Measurements from ENCODE around the gene RLN2. TPM values are rescaled to one million over a fixed set of nuclear protein-coding genes. Genes with fewer than 3 reads are reported as not detected.
A peak's percentile ranks its signal among the peaks of the same experiment; 100 is the strongest.
"Not testable (repeated sequence)": the region's sequence is repeated elsewhere in the genome, so short reads cannot be mapped to it uniquely, and the experiment has no call there.

Gene RLN2, protein sequence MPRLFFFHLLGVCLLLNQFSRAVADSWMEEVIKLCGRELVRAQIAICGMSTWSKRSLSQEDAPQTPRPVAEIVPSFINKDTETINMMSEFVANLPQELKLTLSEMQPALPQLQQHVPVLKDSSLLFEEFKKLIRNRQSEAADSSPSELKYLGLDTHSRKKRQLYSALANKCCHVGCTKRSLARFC
- total RNA-seq, result 0.30 and 1.5 TPM in 2 replicates

DNA sequence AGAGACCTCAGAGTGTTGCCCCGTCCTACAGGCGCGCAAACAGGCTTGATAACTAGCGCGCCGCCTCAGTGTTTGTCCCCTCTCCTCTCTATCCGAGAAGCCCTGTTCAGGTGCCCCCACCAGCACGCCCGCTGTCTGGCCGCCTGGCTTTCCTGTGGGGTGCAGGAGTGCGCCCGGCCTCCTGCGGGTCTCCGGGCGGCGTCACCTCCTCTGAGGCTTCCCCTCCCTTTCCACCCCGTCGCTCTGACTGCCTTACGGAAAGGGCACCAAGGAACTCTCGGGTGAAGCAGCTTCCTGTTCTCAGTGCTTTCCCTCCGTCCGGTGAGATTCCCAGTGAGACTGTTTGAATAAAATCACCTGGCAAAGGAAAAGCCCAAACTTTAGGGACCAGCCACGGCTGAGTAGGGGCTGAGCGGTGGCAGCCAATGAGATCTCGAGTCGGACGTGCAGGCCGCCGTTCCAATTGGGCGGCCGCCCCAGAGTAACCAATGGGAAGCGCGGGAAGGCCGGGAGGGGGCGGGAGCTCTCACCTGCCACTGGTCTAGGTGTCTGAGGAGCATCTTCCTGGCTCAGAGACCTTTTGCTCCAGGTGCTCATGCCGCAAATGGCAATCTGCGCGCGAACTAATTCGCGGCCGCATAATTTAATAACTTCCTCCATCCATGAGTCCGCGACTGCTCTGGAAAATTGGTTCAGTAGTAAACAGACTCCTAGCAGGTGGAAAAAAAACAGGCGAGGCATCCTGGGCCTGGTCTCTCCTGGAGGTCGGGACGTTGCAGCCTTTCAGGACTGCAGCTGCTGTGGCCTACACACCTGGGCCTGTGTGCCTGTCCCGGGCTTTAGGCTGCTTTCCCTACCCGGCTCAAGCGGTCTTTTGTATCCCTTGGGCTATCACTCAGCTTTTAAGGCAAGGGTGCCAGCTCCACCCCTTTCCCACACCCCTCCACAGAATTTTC is at the start of gene RLN2:
TSS of gene RLN2 (minus strand) at position 877 of the 956 bp plus-strand sequence. CDS start at position 741, 136 bp downstream.
- H3K4me3 Mint-ChIP-seq, result peak within 1 kb of the TSS; percentile 72
- peak; percentile 64 for DNase-seq
- not testable (repeated sequence) for H3K9me3 Mint-ChIP-seq; H3K27me3 Mint-ChIP-seq; H3K27ac Mint-ChIP-seq; H3K36me3 Mint-ChIP-seq (ENCODE audit: low read depth)
- H3K4me1 Mint-ChIP-seq, result peaks cover 14% of the 10 kb centered on the region
- intact Hi-C loops (cut with micrococcal nuclease), result loop anchor here (10.0 kb wide), 1 partner anchor 291 kb away; no protein-coding TSS in a partner anchor

DNA sequence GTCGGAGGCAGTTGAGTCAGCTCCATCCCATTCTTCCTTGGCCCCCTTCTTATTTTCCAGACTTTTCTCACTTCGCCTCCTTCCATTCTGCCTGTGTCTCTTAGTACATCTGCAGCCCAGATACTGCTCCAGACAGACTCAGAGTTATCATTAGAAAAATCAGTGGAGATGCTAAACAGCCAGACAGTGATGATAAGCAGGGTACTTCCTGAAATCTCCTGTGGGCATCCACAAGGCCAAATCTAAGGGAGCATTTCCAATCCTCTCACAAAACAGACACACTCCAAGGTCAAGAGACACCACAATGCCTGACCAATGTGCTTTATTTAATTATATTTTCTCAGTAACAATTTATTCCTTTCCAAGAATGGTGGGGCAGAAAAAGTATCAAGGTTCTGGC is 49.7 kb upstream of the RLN2 start:
- peaks cover 23% of the 10 kb centered on the region for H3K4me1 Mint-ChIP-seq
- H3K4me3 Mint-ChIP-seq, result no peak overlapping the region
- DNase-seq, result no peak
- H3K36me3 Mint-ChIP-seq (ENCODE audit: low read depth), result peaks cover 31% of the 10 kb centered on the region
- intact Hi-C loops (cut with micrococcal nuclease), result no loop called here
- H3K27me3 Mint-ChIP-seq, result no peaks in the 10 kb centered on the region
- peaks cover 12% of the 10 kb centered on the region for H3K9me3 Mint-ChIP-seq
- no peak overlapping the region for H3K27ac Mint-ChIP-seq

DNA sequence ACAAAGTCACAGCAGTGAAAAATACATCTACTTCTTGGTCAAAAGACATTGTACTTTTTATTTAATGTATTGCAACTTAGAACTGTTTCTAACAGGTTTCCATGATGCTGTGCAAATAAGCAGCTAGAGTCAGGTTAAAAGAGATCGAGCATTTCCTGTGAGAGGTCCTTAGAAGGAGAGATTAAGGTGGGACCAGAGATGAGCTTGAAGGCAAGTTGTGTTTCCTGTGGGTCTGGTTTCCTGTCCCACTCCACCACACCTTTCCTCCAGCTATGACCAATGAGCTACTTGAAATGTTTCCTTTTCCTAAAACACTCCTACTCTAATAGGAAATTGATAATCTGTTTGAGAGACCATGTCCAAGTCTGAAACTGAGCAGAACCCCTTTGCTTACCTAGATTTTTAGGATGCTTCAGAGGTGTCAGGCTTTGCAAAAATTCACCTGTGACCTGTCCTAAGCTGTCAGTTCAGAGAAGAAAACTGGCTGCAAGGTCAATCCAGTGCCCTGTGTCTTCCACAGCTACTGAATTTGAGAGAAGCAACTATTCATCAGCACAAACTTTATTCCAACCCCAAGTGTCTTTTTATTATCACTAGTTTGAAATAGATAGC is 48.2 kb upstream of the RLN2 start:
- Mint-ChIP-seq H3K9me3 (peaks cover 14% of the 10 kb centered on the region), H3K4me3 (peak overlapping the region; percentile 38), H3K4me1 (peaks cover 23% of the 10 kb centered on the region), H3K27ac (peak overlapping the region; percentile 43), H3K36me3 (ENCODE audit: low read depth) (peaks cover 28% of the 10 kb centered on the region), H3K27me3 (no peaks in the 10 kb centered on the region)
- DNase-seq, result peak; percentile 74
- intact Hi-C loops (cut with micrococcal nuclease), result no loop called here

DNA sequence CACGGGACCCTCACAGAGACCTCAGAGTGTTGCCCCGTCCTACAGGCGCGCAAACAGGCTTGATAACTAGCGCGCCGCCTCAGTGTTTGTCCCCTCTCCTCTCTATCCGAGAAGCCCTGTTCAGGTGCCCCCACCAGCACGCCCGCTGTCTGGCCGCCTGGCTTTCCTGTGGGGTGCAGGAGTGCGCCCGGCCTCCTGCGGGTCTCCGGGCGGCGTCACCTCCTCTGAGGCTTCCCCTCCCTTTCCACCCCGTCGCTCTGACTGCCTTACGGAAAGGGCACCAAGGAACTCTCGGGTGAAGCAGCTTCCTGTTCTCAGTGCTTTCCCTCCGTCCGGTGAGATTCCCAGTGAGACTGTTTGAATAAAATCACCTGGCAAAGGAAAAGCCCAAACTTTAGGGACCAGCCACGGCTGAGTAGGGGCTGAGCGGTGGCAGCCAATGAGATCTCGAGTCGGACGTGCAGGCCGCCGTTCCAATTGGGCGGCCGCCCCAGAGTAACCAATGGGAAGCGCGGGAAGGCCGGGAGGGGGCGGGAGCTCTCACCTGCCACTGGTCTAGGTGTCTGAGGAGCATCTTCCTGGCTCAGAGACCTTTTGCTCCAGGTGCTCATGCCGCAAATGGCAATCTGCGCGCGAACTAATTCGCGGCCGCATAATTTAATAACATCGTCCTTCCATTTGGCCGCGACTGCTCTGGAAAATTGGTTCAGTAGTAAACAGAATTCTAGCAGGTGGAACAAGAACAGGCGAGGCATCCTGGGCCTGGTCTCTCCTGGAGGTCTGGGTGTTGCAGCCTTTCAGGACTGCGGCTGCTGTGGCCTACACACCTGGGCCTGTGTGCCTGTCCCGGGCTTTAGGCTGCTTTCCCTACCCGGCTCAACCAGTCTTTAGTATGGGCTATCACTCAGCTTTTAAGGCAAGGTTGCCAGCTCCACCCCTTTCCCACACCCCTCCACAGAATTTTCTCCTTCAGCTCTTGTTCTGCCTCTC is 34.8 kb upstream of the RLN2 start, which contains the start of gene RLN1:
TSS of gene RLN1 (minus strand) at position 885 of the 990 bp plus-strand sequence. CDS start at position 755, 130 bp downstream.
- H3K27me3 Mint-ChIP-seq; H3K9me3 Mint-ChIP-seq; intact Hi-C loops (cut with micrococcal nuclease); H3K36me3 Mint-ChIP-seq (ENCODE audit: low read depth): not testable (repeated sequence)
- H3K4me1 Mint-ChIP-seq, result peaks cover 19% of the 10 kb centered on the region
- H3K27ac Mint-ChIP-seq, result peak within 1 kb of the TSS; percentile 7
- peak within 1 kb of the TSS; percentile 48 for H3K4me3 Mint-ChIP-seq
- peak; percentile 73 for DNase-seq

DNA sequence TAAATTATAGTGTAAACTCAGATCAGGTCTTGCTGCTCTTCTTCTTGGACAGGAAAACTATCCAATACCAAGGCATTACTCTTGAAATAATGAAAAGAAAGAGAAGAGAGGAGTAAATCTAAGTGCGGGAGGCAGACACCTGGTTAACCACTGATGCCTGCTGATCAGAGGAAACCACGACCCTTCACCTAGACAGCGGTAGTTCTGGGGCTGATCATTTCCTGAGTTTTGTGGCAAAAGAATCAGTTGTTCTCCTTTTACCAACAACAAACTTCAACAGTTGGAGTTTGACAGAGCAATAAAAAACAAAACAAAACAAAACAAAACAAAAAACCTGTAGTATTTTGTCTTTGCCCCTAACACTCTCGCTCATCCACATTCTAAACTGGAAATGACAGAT is 32.2 kb upstream of the RLN2 start:
- no peaks in the 10 kb centered on the region for H3K9me3 Mint-ChIP-seq
- H3K36me3 Mint-ChIP-seq (ENCODE audit: low read depth), result peaks cover 17% of the 10 kb centered on the region
- H3K27me3 Mint-ChIP-seq, result no peaks in the 10 kb centered on the region
- peak; percentile 80 for DNase-seq
- H3K4me1 Mint-ChIP-seq, result peaks cover 19% of the 10 kb centered on the region
- intact Hi-C loops (cut with micrococcal nuclease), result no loop called here
- peak overlapping the region; percentile 54 for H3K4me3 Mint-ChIP-seq
- peak overlapping the region; percentile 65 for H3K27ac Mint-ChIP-seq

DNA sequence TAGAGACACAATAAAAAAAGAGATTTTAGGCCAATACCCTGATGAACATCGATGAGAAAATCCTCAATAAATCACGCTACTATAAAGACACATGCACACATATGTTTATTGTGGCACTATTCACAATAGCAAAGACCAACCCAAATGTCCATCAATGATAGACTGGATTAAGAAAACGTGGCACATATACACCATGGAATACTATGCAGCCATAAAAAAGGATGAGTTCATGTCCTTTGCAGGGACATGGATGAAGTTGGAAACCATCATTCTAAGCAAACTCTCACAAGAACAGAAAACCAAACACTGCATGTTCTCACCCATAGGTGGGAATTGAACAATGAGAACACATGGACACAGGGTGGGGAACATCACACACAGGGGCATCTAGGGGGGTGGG is 26.8 kb upstream of the RLN2 start:
- DNase-seq; H3K9me3 Mint-ChIP-seq; H3K4me3 Mint-ChIP-seq; H3K27me3 Mint-ChIP-seq; H3K27ac Mint-ChIP-seq; intact Hi-C loops (cut with micrococcal nuclease): not testable (repeated sequence)
- Mint-ChIP-seq H3K36me3 (ENCODE audit: low read depth) (peaks cover 37% of the 10 kb centered on the region), H3K4me1 (peaks cover 14% of the 10 kb centered on the region)

DNA sequence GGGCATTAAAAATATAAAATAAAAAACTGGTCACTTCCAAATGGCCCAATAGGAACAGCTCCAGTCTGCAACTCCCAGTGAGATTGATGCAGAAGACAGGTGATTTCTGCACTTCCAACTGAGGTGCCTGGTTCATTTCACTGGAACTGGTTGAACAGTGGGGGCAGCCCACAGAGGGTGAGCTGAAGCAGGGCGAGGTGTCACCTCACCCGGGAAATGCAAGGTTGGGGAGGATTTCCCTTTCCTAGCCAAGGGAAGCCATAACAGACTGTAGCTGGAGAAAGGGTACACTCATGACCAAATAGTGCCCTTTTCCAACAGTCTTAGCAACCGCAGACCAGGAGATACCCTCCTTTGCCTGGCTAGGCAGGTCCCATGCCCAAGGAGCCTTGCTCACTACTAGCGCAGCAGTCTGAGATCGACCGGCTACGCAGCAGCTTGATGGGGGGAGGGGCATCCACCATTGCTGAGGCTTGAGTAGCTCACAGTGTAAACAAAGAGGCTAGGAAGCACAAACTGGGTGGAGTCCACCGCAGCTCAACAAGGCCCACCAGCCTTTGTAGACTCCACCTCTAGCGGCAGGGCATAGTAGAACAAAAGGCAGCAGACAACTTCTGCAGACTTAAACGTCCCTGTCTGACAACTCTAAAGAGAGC is 22.5 kb upstream of the RLN2 start:
- H3K4me3 Mint-ChIP-seq, result no peak overlapping the region
- no peak overlapping the region for H3K27ac Mint-ChIP-seq
- H3K27me3 Mint-ChIP-seq, result no peaks in the 10 kb centered on the region
- H3K4me1 Mint-ChIP-seq, result peaks cover 8% of the 10 kb centered on the region
- DNase-seq, result peak; percentile 76
- no peaks in the 10 kb centered on the region for H3K9me3 Mint-ChIP-seq
- intact Hi-C loops (cut with micrococcal nuclease), result no loop called here
- H3K36me3 Mint-ChIP-seq (ENCODE audit: low read depth), result peaks cover 22% of the 10 kb centered on the region

DNA sequence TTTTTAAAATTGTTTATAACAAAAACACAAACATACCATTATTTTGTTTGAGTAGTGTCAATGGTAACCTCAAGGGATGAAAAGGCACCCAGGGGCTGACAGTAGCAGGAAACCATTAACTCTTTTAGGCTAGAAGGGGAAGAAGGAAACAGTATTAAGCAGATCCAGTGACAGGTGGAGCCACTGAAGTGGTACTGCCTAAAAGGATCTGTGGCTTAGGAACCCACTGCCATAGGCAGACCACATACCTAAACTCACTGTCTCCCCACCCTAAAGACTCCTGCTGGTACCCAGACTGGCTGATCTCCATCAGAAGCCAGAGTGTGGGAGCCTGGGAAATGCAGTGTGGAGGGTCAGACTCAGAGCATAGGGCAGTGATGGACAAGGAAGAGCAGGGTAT is 21.7 kb upstream of the RLN2 start:
- Mint-ChIP-seq H3K9me3 (no peaks in the 10 kb centered on the region), H3K27ac (no peak overlapping the region), H3K4me1 (peaks cover 8% of the 10 kb centered on the region), H3K36me3 (ENCODE audit: low read depth) (peaks cover 16% of the 10 kb centered on the region), H3K4me3 (no peak overlapping the region), H3K27me3 (no peaks in the 10 kb centered on the region)
- intact Hi-C loops (cut with micrococcal nuclease), result no loop called here
- no peak for DNase-seq

DNA sequence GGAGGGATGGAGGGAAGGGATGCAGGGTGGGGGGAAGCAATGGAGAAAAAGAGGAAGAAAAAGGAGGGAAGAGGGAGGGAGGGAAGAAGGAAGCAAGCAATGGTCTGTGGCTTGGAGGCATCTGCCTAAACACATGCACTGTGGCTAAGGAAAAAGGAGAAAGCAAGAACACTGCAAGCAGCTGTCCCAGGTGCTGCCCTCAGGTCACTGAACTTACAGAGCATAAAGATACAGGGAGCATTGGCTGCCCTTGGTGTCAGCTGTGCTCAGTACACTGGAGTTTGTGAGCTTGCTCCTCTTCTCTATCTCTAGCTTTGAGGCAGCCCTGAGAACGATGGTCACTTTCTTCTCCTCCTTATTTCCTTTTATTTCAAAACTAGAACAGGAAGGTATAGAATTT is 17.1 kb upstream of the RLN2 start:
- H3K36me3 Mint-ChIP-seq (ENCODE audit: low read depth); H3K9me3 Mint-ChIP-seq; H3K4me3 Mint-ChIP-seq; DNase-seq; H3K27ac Mint-ChIP-seq; H3K4me1 Mint-ChIP-seq; intact Hi-C loops (cut with micrococcal nuclease); H3K27me3 Mint-ChIP-seq: not testable (repeated sequence)

DNA sequence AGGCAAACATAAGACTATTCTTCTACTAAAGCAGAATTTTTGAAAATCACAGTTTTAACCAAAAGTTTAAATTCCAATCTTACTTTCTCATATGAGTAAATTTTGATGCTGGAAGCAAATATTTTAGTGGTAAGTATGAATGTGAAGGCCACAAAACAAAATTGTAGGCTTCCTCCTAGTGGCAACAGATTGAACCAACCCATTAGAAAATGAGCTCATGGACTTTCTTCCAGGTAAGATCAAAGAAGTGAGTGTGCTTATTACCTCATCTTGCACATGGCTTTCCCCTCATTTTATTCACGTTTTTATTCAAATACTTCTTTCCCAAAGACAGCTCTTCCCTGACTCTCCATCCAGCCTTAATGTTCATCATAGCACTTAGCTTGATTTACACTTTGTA is 16.5 kb upstream of the RLN2 start:
- intact Hi-C loops (cut with micrococcal nuclease), result no loop called here
- Mint-ChIP-seq H3K36me3 (ENCODE audit: low read depth) (peaks cover 6% of the 10 kb centered on the region), H3K27ac (no peak overlapping the region), H3K4me1 (no peaks in the 10 kb centered on the region), H3K27me3 (no peaks in the 10 kb centered on the region), H3K4me3 (no peak overlapping the region), H3K9me3 (peaks cover 14% of the 10 kb centered on the region)
- DNase-seq, result no peak

DNA sequence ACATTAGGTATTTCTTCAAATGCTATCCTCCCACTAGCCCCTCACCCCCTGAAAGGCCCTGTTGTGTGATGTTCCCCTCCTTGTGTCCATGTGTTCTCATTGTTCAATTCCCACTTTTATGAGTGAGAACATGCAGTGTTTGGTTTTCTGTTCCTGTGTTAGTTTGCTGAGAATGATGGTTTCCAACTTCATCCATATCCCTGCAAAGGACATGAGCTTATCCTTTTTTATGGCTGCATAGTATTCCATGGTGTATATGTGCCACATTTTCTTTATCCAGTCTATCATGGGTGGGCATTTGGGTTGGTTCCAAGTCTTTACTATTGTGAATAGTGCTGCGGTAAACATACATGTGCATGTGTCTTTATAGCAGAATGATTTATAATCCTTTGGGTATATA is 11.9 kb upstream of the RLN2 start:
- H3K4me1 Mint-ChIP-seq; H3K27me3 Mint-ChIP-seq; DNase-seq; H3K4me3 Mint-ChIP-seq; intact Hi-C loops (cut with micrococcal nuclease): not testable (repeated sequence)
- peak overlapping the region; percentile 41 for H3K27ac Mint-ChIP-seq
- H3K9me3 Mint-ChIP-seq, result peaks cover 22% of the 10 kb centered on the region
- peaks cover 14% of the 10 kb centered on the region for H3K36me3 Mint-ChIP-seq (ENCODE audit: low read depth)

DNA sequence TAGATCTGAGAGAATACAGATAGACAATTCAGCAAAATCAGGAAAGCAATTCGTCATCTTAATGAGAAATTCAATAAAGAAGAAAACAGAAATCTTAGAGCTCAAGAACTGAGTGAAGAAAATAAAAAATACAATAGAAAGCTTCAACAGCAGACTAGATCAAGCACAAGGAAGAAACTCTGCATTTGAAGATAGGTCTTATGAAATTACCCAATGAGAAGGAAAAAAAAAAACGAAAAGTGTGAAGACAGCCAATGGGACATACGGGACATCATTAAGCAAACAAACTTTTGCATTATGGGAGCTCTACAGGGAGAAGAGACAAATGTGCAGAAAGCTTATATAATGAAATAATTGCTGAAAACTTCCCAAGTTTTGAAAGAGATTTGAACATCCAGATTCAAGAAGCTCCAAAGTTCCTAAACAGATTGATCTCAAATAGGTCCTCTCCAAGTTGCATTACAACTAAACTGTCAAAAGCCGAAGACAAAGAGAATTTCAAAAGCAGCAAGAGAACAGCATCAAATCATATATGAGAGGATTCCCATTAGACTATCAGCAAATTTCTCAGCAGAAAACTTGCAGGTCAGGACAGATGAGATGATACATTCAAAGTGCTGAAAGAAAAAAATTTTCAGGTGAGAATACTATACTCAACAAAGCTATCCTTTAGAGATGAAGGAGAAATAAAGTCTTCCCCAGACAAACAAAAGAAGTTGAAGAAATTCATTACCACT is 10.8 kb upstream of the RLN2 start:
- peaks cover 3% of the 10 kb centered on the region for H3K27me3 Mint-ChIP-seq
- no peak for DNase-seq
- no peak overlapping the region for H3K27ac Mint-ChIP-seq
- no peak overlapping the region for H3K4me3 Mint-ChIP-seq
- peaks cover 22% of the 10 kb centered on the region for H3K9me3 Mint-ChIP-seq
- intact Hi-C loops (cut with micrococcal nuclease), result no loop called here
- no peaks in the 10 kb centered on the region for H3K4me1 Mint-ChIP-seq
- peaks cover 14% of the 10 kb centered on the region for H3K36me3 Mint-ChIP-seq (ENCODE audit: low read depth)
